ENCODE data around the gene PTAR1.

Gene PTAR1

DNA sequence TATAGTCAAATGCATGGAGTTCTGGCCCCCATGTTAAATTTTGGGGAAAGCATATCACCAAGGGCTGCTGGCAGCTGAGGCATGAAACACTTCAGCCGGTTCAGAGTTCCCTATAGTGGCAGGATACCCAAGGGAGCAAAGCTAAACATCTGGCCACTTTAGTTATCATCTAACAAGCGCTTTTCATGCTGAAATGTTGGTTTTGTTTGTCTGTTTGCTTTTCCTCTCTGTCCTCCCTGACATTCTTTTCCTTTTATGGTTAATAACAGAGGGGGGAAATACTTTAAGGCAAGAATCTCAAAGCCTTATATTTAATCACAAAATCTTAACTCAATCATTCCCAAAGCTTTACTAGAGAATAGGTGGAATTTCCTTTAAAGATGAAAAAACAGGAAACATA lies 99.5 kb downstream of the PTAR1 start:
- H3K4me3 ChIP-seq (replicated peaks; ENCODE audit: low read depth, low read length) = no peak overlapping the region
- H3K27me3 ChIP-seq (replicated peaks; ENCODE audit: control insufficient read depth, insufficient read depth, low read length) = no peaks in the 10 kb centered on the region
- no peak for DNase-seq (ENCODE audit: extremely low read depth, insufficient read length)
- TF ChIP-seq, protein P1, sequence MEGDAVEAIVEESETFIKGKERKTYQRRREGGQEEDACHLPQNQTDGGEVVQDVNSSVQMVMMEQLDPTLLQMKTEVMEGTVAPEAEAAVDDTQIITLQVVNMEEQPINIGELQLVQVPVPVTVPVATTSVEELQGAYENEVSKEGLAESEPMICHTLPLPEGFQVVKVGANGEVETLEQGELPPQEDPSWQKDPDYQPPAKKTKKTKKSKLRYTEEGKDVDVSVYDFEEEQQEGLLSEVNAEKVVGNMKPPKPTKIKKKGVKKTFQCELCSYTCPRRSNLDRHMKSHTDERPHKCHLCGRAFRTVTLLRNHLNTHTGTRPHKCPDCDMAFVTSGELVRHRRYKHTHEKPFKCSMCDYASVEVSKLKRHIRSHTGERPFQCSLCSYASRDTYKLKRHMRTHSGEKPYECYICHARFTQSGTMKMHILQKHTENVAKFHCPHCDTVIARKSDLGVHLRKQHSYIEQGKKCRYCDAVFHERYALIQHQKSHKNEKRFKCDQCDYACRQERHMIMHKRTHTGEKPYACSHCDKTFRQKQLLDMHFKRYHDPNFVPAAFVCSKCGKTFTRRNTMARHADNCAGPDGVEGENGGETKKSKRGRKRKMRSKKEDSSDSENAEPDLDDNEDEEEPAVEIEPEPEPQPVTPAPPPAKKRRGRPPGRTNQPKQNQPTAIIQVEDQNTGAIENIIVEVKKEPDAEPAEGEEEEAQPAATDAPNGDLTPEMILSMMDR (IDR thresholded peaks at IDR 0.05; ENCODE audit: insufficient read depth, low read length, poor library complexity, severe bottlenecking) = no peak
- H3K36me3 ChIP-seq (ENCODE audit: control insufficient read depth, insufficient read depth, low read length) = no peaks in the 10 kb centered on the region

Data from GM06990 (cell line).